GM18519 (cell line): Measurements from ENCODE around the gene MXRA8.
"Not testable (repeated sequence)": the region's sequence is repeated elsewhere in the genome, so short reads cannot be mapped to it uniquely, and the experiment has no call there.

Source experiments
- ATAC-seq: cut with Tn5 transposase; IDR thresholded peaks from one replicate; pipeline ENCODE4 v1.9.1; 2021; ENCODE audit warnings: mild to moderate bottlenecking, moderate library complexity; ENCODE audit not compliant: unreplicated experiment, low FRiP score

The MXRA8 gene, protein sequence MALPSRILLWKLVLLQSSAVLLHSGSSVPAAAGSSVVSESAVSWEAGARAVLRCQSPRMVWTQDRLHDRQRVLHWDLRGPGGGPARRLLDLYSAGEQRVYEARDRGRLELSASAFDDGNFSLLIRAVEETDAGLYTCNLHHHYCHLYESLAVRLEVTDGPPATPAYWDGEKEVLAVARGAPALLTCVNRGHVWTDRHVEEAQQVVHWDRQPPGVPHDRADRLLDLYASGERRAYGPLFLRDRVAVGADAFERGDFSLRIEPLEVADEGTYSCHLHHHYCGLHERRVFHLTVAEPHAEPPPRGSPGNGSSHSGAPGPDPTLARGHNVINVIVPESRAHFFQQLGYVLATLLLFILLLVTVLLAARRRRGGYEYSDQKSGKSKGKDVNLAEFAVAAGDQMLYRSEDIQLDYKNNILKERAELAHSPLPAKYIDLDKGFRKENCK

DNA sequence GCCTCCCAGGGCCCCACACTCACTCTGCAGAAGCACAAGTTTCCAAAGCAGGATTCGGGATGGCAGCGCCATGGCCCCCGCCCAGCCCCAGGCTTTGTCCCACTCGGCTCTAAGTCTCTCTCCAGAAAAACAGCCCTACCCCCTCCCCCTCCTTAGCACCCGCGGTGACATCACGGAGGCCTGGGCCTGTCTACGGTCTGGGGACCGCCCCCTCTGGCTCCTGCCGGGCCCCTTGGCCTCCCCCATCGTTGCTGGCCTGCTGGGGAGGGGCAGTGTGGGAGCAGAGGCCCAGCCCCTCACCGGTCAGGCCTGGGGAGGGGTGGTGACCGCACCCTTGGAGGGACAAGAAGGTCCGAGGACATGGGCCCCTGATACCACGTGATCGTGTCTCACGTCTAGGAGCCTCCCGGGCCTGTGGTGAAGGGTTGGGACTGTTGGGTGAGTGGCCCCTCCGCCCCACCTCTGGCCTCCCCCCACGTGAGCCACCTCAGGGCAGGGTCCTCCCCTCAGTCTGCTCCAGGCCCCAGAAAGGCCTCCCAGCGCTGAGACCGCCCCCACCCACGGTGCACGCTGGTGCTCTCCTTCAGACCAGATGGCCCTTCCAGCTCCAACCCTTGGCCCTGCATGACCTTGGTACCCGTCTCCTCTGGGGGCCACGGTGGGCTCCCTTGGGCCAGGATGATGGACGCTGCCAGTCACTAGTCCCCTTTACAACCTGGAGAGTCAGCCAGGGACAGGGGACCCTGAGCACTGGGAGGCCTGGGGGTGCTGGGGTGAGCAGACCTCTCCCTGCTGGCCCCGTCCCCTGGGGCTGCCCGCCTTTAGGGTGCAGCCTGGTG, at the start of gene MXRA8:
Gene MXRA8 (minus strand): TSS at position 123 of the 839 bp plus-strand sequence. CDS start 51 bp downstream, at position 72.
- ATAC-seq, result no peak

DNA sequence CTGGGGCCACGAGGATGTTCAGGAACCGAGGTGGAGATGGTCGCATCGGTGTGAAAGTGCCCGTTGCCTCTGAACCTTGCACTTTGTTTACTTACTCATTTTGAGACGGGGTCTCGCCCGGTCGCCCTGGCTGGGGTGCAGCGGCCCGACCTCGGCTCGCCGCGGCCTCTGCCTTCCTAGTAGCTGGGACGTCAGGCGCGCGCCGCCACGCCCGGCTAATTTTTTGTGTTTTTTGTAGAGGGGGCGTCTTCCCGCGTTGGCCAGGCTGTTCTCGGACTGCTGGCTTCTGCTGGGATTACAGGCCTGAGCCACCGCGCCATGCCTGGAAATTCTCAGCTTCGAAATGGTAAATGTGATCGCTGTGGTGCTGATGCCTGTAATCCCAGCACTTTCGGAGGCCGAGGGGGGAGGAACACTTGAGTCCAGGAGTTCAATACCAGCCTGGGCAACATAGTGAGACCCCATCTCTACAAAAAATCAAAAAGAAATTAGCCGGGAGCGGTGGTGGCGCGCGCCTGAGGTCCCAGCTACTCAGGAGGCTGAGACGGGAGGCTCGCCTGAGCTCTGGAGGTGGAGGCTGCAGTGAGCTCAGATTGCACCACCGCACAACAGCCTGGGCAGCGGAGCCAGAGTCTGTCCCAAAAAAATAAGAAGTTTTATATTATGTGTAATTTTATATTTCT, 49.4 kb upstream of the MXRA8 start:
- no peak for ATAC-seq

DNA sequence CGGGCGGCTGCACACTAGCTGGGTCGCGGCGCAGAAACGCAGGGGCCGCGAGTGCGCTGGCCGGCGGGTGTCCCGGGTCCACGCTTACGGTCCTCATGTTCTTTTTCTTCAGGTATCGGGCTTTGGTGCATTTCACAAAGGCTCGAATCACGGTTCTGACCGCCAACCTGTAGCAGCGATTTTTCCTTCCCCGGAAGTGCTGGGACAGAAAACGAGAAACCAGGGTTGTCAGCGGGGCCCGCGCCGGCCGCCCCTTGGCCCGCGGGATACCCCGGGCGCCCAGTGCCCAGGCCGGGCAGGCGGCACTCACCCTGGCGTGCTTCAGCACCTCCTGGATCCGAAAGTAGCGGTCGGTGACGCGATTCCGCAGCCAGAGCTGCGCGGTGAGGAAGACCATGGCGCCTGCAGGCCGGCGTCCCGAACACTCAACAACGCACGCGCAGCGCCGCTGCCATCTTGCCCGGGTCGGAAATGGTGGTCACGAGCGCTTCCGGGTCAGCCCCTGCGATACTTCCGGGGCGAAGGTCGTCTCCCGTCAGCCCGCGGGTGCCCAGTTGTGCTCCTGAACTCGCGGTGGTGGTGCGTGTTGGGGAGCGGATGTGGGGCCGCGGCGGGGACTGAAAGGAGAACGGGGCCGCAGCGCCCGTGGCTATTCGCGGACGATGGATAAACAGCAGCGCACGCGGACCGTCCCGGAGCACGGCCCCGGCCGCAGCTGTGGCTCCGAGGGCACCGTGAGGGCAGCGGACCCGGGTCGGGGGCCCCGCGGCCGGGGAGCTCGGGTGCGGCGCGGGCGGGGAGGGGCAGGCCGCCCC, 48.7 kb upstream of the MXRA8 start, which contains the start of gene MRPL20:
Gene MRPL20 (minus strand): TSS at position 473 of the 815 bp plus-strand sequence. CDS start 76 bp downstream, at position 397.
- ATAC-seq, result peak; percentile 61

DNA sequence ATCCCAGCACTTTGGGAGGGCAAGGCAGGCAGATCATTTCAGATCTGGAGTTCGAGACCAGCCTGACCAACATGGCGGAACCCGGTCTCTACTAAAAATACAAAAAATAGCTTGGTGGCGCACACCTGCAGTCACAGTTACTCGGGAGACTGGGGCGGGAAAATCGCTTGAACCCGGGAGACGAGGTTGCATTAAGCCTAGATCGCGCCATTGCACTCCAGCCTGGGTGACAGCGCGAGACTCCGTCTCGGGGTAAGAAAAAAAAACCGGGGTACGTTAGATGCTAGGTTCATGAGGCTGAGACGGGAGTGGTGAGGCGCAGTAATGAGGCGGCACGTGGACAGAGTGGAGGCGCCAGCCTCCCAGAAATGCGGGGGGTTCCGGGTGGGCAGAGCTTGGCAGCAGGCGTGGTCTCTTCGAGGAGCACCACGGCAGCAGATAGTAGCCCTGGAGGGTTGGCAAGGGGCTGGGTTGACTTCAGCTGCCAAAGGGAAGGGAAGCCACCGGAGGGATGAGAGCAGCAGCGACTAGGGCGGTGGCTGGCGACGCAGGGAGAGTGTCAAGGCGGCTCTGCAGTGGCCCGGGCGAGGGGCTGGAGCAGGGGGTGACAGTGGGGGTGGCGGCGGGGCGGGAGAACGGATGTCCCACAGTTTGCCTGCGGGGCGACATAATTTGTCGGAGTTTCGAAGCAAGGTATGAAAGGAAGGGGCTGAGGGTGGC, 47.9 kb upstream of the MXRA8 start:
- no peak for ATAC-seq

DNA sequence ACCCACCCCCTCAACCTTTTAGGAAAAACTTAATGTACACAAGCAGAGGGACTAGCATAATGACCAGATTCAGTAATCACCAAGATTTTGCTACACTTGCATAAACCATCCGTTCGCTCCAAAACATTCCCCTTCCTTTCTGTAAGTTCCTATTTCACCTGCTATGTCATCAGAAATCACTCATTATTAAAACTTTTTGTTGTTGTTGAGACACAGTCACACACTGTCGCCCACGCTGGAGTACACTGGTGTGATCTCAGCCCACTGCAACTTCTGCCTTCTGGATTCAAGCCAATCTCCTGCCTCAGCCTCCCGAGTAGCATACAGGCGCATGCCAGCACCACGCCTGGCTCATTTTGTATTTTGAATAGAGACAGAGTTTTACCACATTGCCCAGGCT, 45.3 kb upstream of the MXRA8 start:
- no peak for ATAC-seq

DNA sequence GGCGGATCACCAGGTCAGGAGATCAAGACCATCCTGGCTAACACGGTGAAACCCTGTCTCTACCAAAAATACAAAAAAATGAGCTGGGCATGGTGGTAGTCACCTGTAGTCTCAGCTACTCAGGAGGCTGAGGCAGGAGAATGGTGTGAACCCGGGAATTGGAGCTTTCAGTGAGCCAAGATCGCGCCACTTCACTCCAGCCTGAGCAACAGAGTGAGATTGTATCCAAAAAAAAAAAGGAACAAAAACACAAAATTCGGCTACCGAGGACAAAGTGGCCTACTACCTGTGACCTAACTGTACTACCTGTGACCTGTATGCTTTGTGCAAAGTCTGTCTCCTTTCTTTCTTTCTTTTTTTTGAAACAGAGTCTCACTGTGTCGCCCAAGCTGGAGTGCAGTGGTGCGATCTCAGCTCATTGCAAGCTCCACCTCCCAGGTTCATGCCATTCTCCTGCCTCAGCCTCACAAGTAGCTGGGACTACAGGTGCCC, 44.6 kb upstream of the MXRA8 start:
- ATAC-seq, result not testable (repeated sequence)

DNA sequence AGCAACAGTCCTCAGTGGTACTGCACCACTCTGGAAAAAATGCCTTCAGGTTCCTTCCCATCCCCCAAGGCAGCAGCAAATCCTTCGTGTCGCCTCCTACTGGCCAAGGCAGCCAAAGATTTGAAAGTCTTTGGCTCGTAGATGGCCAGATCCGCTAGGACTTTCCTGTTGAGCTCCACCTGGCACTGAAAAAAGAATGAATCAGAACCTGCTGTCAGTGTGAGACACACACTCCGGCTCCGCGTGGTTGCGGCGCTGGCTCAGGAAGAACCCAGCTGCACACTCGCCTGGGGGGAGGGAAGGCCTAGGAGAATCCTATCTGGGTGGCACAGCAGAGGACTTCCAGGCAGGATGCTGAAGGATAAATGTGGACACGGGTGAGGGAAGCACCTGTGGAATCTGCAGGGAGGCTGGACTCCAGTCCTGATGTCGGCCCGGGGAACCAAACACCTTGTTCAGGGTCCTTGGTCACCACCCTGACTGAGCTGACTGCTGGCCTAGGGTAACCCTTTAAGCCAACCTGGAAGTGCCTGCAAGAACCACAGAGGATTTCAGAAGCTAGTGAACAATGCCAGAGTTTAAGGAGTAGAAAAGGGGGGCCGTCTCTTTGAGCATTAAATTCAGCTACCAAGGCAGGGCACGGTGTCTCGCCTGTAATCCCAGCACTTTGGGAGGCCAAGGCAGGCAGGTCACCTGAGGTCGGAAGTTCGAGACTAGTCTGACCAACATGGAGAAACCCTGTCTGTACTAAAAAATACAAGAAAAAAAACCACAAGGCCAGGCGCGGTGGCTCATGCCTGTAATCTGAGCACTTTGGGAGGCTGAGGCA, 43.9 kb upstream of the MXRA8 start:
- no peak for ATAC-seq

DNA sequence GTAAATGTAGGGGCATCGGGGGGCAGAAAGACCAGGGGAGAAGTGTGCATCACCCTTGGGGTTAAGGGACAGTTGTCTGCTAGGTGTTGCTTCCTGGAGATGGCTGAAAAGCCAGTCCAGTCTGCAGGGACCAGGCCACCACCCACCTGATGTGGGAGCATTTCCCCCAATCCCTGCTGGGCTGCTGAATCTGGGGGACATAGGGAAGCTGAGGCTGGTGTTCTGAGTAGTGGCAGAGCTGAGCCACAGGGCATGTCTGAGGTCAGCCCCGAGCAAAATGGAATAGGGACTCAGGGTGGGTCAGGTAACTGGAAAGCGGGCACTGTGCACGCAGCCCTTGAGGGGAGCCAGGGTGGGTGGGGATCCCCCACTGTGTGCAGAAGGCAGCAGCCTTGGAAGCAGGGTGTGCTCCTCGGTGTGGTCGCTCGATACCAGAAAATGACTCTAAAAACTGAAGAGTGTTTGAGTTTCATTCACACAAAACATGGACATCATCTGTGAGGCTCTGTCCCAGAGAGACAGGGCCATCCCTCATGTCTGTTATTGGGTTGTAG, 43.2 kb upstream of the MXRA8 start:
- ATAC-seq, result no peak

DNA sequence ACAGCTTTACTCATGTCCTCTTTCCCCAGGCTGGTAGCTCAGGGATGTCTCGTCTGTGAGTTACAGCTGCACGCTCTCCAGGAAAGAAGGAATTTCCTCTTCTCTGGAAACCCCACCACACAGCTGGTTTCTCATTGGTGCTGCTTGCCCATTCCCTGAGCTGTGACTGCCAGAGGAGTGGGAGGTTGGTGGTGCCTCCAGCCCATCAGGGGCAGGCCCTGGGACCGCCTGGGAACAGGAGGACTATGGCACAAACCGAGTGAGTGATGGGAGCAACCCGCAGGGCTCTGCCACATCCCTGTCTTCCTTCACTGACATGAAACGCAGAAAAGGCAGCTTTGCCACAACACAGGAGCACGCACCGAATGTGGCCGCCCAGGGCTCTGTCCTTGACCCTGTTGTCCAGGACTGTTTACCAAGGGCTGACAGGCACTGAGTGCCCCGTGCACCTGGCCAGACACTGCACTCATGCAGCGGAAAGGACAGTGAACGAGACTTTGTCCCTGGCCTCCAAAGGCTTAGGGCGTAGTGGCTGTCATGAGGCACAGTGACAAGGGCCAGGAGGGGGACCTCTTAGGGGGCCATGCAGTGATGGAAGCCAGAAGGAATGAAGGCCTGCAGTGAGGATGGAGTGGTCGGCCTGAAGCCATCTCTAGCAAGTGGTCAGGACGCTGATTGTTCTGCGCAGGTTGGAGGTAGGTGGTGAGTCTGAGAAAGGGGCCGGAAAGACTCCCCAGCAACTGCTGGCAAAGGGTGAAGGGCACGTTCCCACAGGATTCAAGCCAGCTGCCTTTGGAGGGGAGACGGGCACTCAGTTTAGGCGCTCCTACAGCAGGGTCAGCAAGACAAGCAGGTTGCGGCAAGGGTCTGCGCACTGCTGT, 42.5 kb upstream of the MXRA8 start:
- no peak for ATAC-seq

DNA sequence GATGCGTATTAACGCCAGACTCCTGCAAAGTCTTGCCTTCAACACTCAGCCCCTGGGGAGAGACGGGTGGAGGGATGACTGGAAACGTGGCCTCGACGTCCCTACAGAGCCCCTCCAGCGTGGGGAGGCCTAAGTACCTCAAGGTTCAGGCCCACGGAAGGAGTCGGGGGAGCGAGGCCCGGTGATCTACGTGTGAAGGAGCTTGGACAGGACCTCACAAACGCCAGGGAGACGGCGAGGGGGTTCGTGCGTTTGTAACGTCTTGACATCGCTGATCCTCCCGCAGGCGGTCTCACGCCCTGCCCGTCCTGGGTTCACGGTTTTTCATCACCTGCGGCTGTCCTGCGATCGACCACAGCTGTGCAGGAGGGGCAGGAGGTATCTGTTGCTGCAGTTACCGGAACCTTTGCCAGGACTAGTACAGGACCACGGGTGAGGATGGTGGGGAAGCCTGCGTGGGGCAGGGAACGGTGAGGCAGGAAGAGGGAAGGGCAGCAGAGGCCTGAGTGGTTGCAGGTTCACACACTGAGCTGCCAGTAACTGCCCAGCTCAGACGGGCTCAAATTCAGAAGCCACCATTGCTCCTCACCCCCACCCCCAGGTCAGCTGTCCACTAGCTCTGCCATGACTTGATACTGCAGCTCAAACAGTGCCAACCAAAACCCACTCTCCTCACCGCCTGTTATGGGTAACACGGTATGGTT, 41.7 kb upstream of the MXRA8 start:
- no peak for ATAC-seq

DNA sequence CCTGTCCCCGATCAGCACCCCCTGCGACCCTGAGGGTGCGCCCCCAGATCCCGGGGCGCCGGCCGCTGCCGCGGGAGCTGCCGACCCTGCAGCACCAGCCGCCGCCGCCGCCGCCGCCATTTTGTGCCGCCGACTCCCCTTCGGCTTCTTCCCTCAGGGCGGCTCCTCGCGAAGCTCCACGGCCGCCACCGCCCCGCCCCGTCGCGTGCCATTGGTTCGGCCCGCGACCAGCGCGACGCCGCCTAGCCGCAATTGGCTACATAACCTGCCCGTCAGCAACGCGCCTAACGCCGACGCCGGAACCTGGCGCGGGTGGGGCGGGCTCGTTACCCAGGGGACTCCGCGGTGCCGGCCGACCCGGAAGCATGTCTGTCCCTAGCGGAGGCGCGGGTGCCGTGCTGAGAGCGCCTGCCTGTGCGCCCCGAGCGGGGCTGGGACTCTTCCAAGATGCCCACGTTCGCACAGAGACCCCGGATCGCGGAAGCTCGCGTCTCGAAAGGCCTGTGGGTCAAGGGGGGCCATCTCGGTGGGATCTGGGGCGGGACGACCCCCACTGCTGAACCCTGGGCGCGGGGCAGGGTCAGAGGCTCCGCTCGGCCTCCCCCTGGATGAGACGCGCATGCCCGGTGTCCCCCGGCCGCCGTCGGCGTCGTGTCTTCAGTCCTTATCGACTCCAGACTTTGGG, 41.0 kb upstream of the MXRA8 start, which contains the start of gene CCNL2:
Gene CCNL2 (minus strand): TSS at position 149 of the 685 bp plus-strand sequence. CDS start 29 bp downstream, at position 120.
- peak; percentile 83 for ATAC-seq

DNA sequence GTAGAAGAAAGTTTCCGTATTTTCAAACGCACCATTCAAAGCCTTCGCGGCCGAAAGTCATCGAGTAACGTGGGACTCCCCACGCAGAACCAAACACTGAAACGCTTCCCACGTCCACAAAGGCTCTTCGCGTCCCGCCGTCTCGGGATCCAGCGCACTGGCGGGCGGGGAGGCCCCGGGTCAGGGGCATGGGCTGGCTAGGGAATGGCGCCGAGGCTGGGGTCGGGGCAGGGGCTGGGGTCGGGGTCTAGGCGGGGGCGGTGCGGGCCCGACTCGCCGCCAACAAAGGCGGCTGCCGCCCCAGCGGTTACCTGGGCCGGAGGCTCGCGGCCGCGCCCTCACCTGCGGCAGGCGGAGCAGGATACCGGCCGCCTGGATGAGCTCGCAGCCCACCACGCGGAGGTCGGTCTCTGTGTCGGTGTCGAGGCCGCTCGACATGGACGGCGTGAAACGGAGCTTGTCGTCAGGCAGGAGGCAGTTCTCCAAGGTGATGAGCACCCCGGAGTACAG, 40.4 kb upstream of the MXRA8 start:
- ATAC-seq, result peak; percentile 4

DNA sequence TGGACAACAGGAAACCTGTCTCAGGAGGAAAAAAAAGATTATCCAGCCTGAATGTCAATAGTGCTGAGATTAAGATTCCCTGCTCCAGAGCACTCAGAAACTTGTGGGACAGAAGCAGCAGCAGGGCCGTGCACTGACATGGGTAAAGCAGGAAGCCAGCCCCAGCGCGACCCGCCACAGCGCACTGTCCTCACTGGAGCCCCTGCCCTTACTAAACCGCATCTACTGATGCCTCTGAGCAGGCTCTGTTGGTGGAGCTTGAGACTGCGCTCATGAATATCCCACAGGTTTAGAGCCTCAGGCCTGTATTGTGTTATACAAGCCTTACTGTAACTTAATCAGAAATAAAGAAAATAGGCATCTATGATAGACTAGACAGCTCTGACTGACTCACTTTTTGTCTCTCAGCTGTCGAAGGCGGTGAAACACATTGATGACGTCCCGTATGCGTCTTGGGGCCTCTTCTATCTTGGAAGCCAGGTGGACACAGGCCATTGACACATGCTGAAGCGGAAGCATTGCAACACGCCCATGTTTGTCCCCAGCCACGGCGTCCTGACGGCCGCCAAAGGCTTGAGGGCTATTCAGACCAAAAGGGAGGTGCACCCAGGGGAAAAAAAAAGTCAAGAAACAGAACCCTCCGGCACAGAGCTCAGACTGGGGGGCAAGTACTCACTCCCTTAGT, 39.6 kb upstream of the MXRA8 start:
- ATAC-seq, result no peak

DNA sequence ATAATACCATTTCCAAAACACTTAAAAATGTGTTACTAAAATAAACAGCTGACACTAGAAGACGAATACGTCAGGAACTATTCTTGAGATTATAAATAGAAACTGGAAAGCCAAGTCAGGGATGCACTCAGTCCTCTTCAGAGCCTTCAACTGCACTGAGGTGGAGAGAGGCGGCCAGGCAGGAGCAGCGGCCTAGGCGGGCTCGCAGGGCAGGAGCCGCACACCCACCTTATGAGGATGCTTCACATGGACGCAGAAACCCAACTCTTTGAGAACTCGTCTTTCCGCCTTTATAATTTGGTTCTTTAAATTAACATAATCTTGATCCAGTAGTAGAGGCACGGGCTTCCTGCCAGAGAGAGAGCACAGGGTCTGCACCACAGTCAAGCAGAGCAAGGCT, 36.8 kb upstream of the MXRA8 start:
- ATAC-seq, result no peak

DNA sequence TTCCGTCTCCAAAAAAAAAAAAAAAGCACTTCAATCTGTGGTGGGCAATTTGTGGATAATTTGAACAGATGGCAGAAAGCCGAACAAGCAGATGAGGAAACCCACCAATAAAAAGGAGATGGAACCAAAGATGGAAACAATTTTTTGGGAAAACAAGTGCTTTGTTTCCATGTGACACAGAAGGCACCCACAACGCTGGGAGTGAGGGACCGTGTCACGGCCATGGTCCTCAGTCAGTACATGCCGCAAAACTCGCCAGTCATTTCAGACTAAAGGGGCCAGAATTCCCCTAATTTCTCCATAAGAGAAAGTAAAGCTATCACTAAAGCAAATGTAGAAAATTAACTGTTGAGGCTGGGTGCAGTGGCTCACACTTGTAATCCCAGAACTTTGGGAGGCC, 35.8 kb upstream of the MXRA8 start:
- ATAC-seq, result no peak
